Activated CD4-positive, alpha-beta memory T cell treated with anti-CD3 and anti-CD28 coated beads, Interleukin-2, amount 10 ng/mL, durations not matched to agents 7 days and 5 days (primary cell): ENCODE results near the gene C6orf15. TPM values are rescaled to one million over a fixed set of nuclear protein-coding genes. Genes with fewer than 3 reads are reported as not detected.

Experiments used
- CTCF ChIA-PET: fragments of 350-600 bp; sonication (Branson Sonifier 250); formaldehyde crosslinking; loops from one replicate; lab custom pipeline; 2021; ENCODE audit warnings: antibody characterized with exemption, inconsistent platforms; lab: Charles Lee
- POLR2A ChIA-PET: fragments of 350-600 bp; sonication (Branson Sonifier 250); formaldehyde crosslinking; loops from one replicate; lab custom pipeline; 2021; ENCODE audit warnings: antibody characterized with exemption; lab: Charles Lee
- DNase-seq: peaks from one replicate; pipeline ENCODE4 v3.0.0-alpha.2; 2020
- H3K27ac Mint-ChIP-seq: one replicate; pipeline ENCODE4 v1.8.0; 2021; ENCODE audit warnings: mild to moderate bottlenecking, mixed read lengths
- H3K27me3 Mint-ChIP-seq: one replicate; pipeline ENCODE4 v1.8.0; 2021; ENCODE audit warnings: mixed read lengths
- H3K36me3 Mint-ChIP-seq: one replicate; pipeline ENCODE4 v1.8.0; 2021; ENCODE audit warnings: low read depth, mixed read lengths
- H3K4me1 Mint-ChIP-seq: one replicate; pipeline ENCODE4 v1.8.0; 2021; ENCODE audit warnings: mixed read lengths
- H3K4me3 Mint-ChIP-seq: one replicate; pipeline ENCODE4 v1.8.0; 2021; ENCODE audit warnings: mild to moderate bottlenecking, mixed read lengths
- H3K9me3 Mint-ChIP-seq: one replicate; pipeline ENCODE4 v1.8.0; 2021; ENCODE audit warnings: mixed read lengths
- total RNA-seq, 2 experiments: library from RNA; stranded (reverse); gene quantifications; one replicate each; pipeline ENCODE4 v1.2.3, GENCODE V29; 2021

C6orf15 gene
- total RNA-seq, 2 experiments from 2014 or later = not detected

GRCh38 chr6:31114970-31115849 lies 2.8 kb upstream of the C6orf15 start:
- H3K27ac Mint-ChIP-seq = no peak overlapping the region
- no peaks in the 10 kb centered on the region for H3K4me1 Mint-ChIP-seq
- POLR2A ChIA-PET = no interaction called here
- peaks cover 29% of the 10 kb centered on the region for H3K27me3 Mint-ChIP-seq
- H3K9me3 Mint-ChIP-seq = no peaks in the 10 kb centered on the region
- DNase-seq = no peak
- CTCF ChIA-PET = interaction anchor here (0.9 to 5.0 kb wide), 4 partner anchors 11 to 28 kb away, joined by 3 to 30 read pairs (median 4); no protein-coding TSS in a partner anchor
- H3K4me3 Mint-ChIP-seq = no peak overlapping the region
- H3K36me3 Mint-ChIP-seq = no peaks in the 10 kb centered on the region

GRCh38 chr6:31114541-31114878 lies 2.1 kb upstream of the C6orf15 start, which contains the start of gene PSORS1C1:
Gene PSORS1C1, plus strand, starts transcription at chr6:31114800. Its CDS starts 14,833 bp downstream, at chr6:31129633.
- H3K4me3 Mint-ChIP-seq = no peak within 1 kb of the TSS
- H3K36me3 Mint-ChIP-seq = no peaks in the 10 kb centered on the region

GRCh38 chr6:31113861-31114540 lies 1.6 kb upstream of the C6orf15 start:
- DNase-seq = no peak
- peaks cover 35% of the 10 kb centered on the region for H3K27me3 Mint-ChIP-seq
- POLR2A ChIA-PET = no interaction called here
- H3K9me3 Mint-ChIP-seq = no peaks in the 10 kb centered on the region
- no peak overlapping the region for H3K27ac Mint-ChIP-seq
- CTCF ChIA-PET = interaction anchor here (1.5 kb wide), 1 partner anchor 27 kb away, joined by 4 read pairs; no protein-coding TSS in a partner anchor
- H3K4me1 Mint-ChIP-seq = no peaks in the 10 kb centered on the region
- no peaks in the 10 kb centered on the region for H3K36me3 Mint-ChIP-seq
- no peak overlapping the region for H3K4me3 Mint-ChIP-seq

More at GRCh38 chr6:31114541-31114878, 2.1 kb upstream of the C6orf15 start, which contains the start of gene PSORS1C1:
- CTCF ChIA-PET = interaction anchor here (5.0 kb wide), 1 partner anchor 15 kb away, joined by 30 read pairs; no protein-coding TSS in a partner anchor
- POLR2A ChIA-PET = no interaction called here
- Mint-ChIP-seq H3K27me3 (peaks cover 36% of the 10 kb centered on the region), H3K4me1 (no peaks in the 10 kb centered on the region), H3K9me3 (no peaks in the 10 kb centered on the region), H3K27ac (no peak within 1 kb of the TSS)
- DNase-seq = no peak

GRCh38 chr6:31111712-31112111 lies 663 bp downstream of the C6orf15 start:
- H3K36me3 Mint-ChIP-seq = no peaks in the 10 kb centered on the region
- H3K27me3 Mint-ChIP-seq = peaks cover 32% of the 10 kb centered on the region
- no peak overlapping the region for H3K27ac Mint-ChIP-seq
- no peaks in the 10 kb centered on the region for H3K4me1 Mint-ChIP-seq
- no peaks in the 10 kb centered on the region for H3K9me3 Mint-ChIP-seq
- no peak for DNase-seq
- no peak overlapping the region for H3K4me3 Mint-ChIP-seq
- ChIA-PET POLR2A (no interaction called here), CTCF (no interaction called here)

GRCh38 chr6:31110825-31111582 lies 1.4 kb downstream of the C6orf15 start:
- Mint-ChIP-seq H3K9me3 (no peaks in the 10 kb centered on the region), H3K36me3 (no peaks in the 10 kb centered on the region), H3K27ac (no peak overlapping the region), H3K4me3 (no peak overlapping the region), H3K27me3 (peaks cover 32% of the 10 kb centered on the region), H3K4me1 (no peaks in the 10 kb centered on the region)
- POLR2A ChIA-PET = no interaction called here
- CTCF ChIA-PET = no interaction called here
- no peak for DNase-seq

GRCh38 chr6:31107052-31107451 lies 5.3 kb downstream of the C6orf15 start:
- H3K36me3 Mint-ChIP-seq = no peaks in the 10 kb centered on the region
- ChIA-PET CTCF (no interaction called here), POLR2A (no interaction called here)
- H3K4me1 Mint-ChIP-seq = no peaks in the 10 kb centered on the region
- DNase-seq = no peak
- peaks cover 21% of the 10 kb centered on the region for H3K27me3 Mint-ChIP-seq
- no peak overlapping the region for H3K27ac Mint-ChIP-seq
- no peaks in the 10 kb centered on the region for H3K9me3 Mint-ChIP-seq
- H3K4me3 Mint-ChIP-seq = no peak overlapping the region

- Mint-ChIP-seq H3K4me1 (no peaks in the 10 kb centered on the region), H3K9me3 (no peaks in the 10 kb centered on the region), H3K36me3 (no peaks in the 10 kb centered on the region), H3K27ac (no peak overlapping the region), H3K4me3 (no peak overlapping the region), H3K27me3 (peaks cover 10% of the 10 kb centered on the region)
- DNase-seq = no peak
- POLR2A ChIA-PET = no interaction called here
- CTCF ChIA-PET = interaction anchor here (1.3 to 2.3 kb wide), 3 partner anchors 10 to 26 kb away, joined by 6 to 11 read pairs (median 9); no protein-coding TSS in a partner anchor
These were observed 9.2 kb downstream of the C6orf15 start for GRCh38 chr6:31103136-31103535.

- ChIA-PET POLR2A (no interaction called here), CTCF (interaction anchor here (1.3 kb wide), 1 partner anchor 11 kb away, joined by 3 read pairs; no protein-coding TSS in a partner anchor)
- H3K4me3 Mint-ChIP-seq = no peak overlapping the region
- H3K9me3 Mint-ChIP-seq = no peaks in the 10 kb centered on the region
- H3K4me1 Mint-ChIP-seq = peaks cover 27% of the 10 kb centered on the region
- H3K27me3 Mint-ChIP-seq = peaks cover 8% of the 10 kb centered on the region
- H3K36me3 Mint-ChIP-seq = no peaks in the 10 kb centered on the region
- H3K27ac Mint-ChIP-seq = no peak overlapping the region
- no peak for DNase-seq
These were observed 13.9 kb downstream of the C6orf15 start for GRCh38 chr6:31098449-31098938.

GRCh38 chr6:31096656-31097055 lies 15.7 kb downstream of the C6orf15 start:
- peaks cover 27% of the 10 kb centered on the region for H3K4me1 Mint-ChIP-seq
- no peak for DNase-seq
- no peak overlapping the region for H3K27ac Mint-ChIP-seq
- CTCF ChIA-PET = interaction anchor here (0.7 to 2.0 kb wide), 2 partner anchors 9 to 666 kb away, joined by 3 to 6 read pairs; no protein-coding TSS in a partner anchor
- H3K9me3 Mint-ChIP-seq = no peaks in the 10 kb centered on the region
- H3K27me3 Mint-ChIP-seq = peaks cover 4% of the 10 kb centered on the region
- POLR2A ChIA-PET = no interaction called here
- no peaks in the 10 kb centered on the region for H3K36me3 Mint-ChIP-seq
- H3K4me3 Mint-ChIP-seq = no peak overlapping the region

- POLR2A ChIA-PET = no interaction called here
- no peak overlapping the region for H3K27ac Mint-ChIP-seq
- peaks cover 27% of the 10 kb centered on the region for H3K4me1 Mint-ChIP-seq
- no peaks in the 10 kb centered on the region for H3K36me3 Mint-ChIP-seq
- peaks cover 4% of the 10 kb centered on the region for H3K27me3 Mint-ChIP-seq
- DNase-seq = no peak
- CTCF ChIA-PET = interaction anchor here (0.8 to 2.0 kb wide), 2 partner anchors 9 to 17 kb away, joined by 3 to 6 read pairs; no protein-coding TSS in a partner anchor
- H3K9me3 Mint-ChIP-seq = no peaks in the 10 kb centered on the region
- H3K4me3 Mint-ChIP-seq = no peak overlapping the region
These were observed 16.2 kb downstream of the C6orf15 start for GRCh38 chr6:31096215-31096614.

GRCh38 chr6:31094389-31094881 lies 17.9 kb downstream of the C6orf15 start:
- peaks cover 27% of the 10 kb centered on the region for H3K4me1 Mint-ChIP-seq
- peak; percentile 56 for DNase-seq
- no peaks in the 10 kb centered on the region for H3K27me3 Mint-ChIP-seq
- H3K4me3 Mint-ChIP-seq = peak overlapping the region; percentile 21
- H3K27ac Mint-ChIP-seq = peak overlapping the region; percentile 90
- ChIA-PET POLR2A (interaction anchor here (1.3 kb wide), 1 partner anchor 187 kb away, joined by 3 read pairs; the partner anchor contains the start of gene GTF2H4), CTCF (interaction anchor here (0.7 to 3.4 kb wide), 8 partner anchors 7 to 641 kb away, joined by 3 to 29 read pairs (median 4); partner anchors contain the start of gene VARS2)
- no peaks in the 10 kb centered on the region for H3K9me3 Mint-ChIP-seq
- no peaks in the 10 kb centered on the region for H3K36me3 Mint-ChIP-seq
